K562 (cell line): Measurements from ENCODE around the gene COL4A6. TPM values are rescaled to one million over a fixed set of nuclear protein-coding genes. Genes with fewer than 3 reads are reported as not detected.

Source experiments
- ATAC-seq: fragments of 200-7000 bp; cut with Tn5 transposase; 3 replicates; pipeline ENCODE4 v1.9.1; 2020; ENCODE audit warnings: moderate library complexity
- BruUV-seq: library from RNA; stranded (reverse); fragments of 400-500 nt; replicated peaks from 2 replicates; lab custom pipeline; 2021; lab: Mats Ljungman, UMichigan
- CTCF ChIA-PET: fragments of 300-600 bp; formaldehyde crosslinking; extraction: SDS; loops from one replicate; lab custom pipeline; 2021; ENCODE audit warnings: low intra/inter-chr PET ratio; lab: Yijun Ruan, JAX
- POLR2A ChIA-PET: fragments of 300-600, 350-650 bp; sonication (Branson Sonifier 250); formaldehyde crosslinking; extraction: SDS; loops from one replicate; lab custom pipeline; 2021; ENCODE audit warnings: antibody characterized with exemption, inconsistent platforms; lab: Yijun Ruan, JAX
- DNase-seq, 4 experiments: peaks; one replicate each; pipeline versions ENCODE4 v3.0.0 to v3.0.0-alpha.2; 2011 to 2018; ENCODE audit warnings: low spot score in 3 of 4, mixed read lengths in 3 of 4; ENCODE audit errors: extremely low read depth in 1 of 4
- FAIRE-seq: peaks from 2 replicates; lab custom pipeline; 2011; peaks lifted over from hg19 to GRCh38; lab: Jason Lieb, UNC
- H2AFZ ChIP-seq: 2 replicates; pipeline ENCODE4 v1.6.0; 2011; ENCODE audit warnings: low read depth, low read length, control low read depth, inconsistent platforms
- H3K27ac ChIP-seq: fragments of 200-600 bp; 3 replicates; pipeline ENCODE4 v1.8.0; 2011; ENCODE audit warnings: low read depth, mild to moderate bottlenecking, control low read depth, inconsistent platforms, low read length, moderate library complexity, mixed read lengths; ENCODE audit errors: extremely low read depth
- H3K27me3 ChIP-seq, 2 experiments: fragments of 300-600 bp in 1 of 2; 2 replicates in 1 of 2; 3 replicates in 1 of 2; pipeline versions ENCODE4 v1.6.0 to v1.8.0; 2011; ENCODE audit warnings: inconsistent platforms in 2 of 2, low read length in 2 of 2, mild to moderate bottlenecking in 1 of 2, mixed read lengths in 1 of 2, moderate library complexity in 1 of 2; ENCODE audit not compliant: control insufficient read depth in 2 of 2, insufficient read depth in 2 of 2
- H3K36me3 ChIP-seq: fragments of 300-600 bp; 3 replicates; pipeline ENCODE4 v1.8.0; 2011; ENCODE audit warnings: mild to moderate bottlenecking, low read length, inconsistent platforms; ENCODE audit not compliant: control insufficient read depth, insufficient read depth
- H3K4me1 ChIP-seq, 2 experiments: fragments of 200-600 bp in 1 of 2; replicated peaks in 1 of 2; 2 replicates in 1 of 2; 3 replicates in 1 of 2; pipeline versions ENCODE4 v1.5.1 to v1.8.0; 2011; ENCODE audit warnings: inconsistent platforms in 2 of 2, low read length in 2 of 2, mild to moderate bottlenecking in 1 of 2, mixed read lengths in 1 of 2, moderate library complexity in 1 of 2; ENCODE audit not compliant: control insufficient read depth in 2 of 2, insufficient read depth in 2 of 2
- H3K4me2 ChIP-seq: 2 replicates; pipeline ENCODE4 v1.6.1; 2011; ENCODE audit warnings: low read length, control low read depth, inconsistent platforms, mixed read lengths; ENCODE audit not compliant: insufficient read depth
- H3K4me3 ChIP-seq: fragments of 200-600 bp; sonication (generic), shearing (Covaris generic); 2 replicates; pipeline ENCODE4 v1.5.1; 2016; ENCODE audit warnings: control low read depth, inconsistent platforms
- H3K79me2 ChIP-seq: fragments of 200-600 bp; 3 replicates; pipeline ENCODE4 v1.8.0; 2011; ENCODE audit warnings: low read length, inconsistent platforms; ENCODE audit not compliant: control insufficient read depth, insufficient read depth
- H3K9ac ChIP-seq, 2 experiments: 2 replicates each; pipeline versions ENCODE4 v1.6.0 to v1.6.1; 2011; ENCODE audit warnings: low read depth in 2 of 2, low read length in 2 of 2, control low read depth in 1 of 2, inconsistent platforms in 1 of 2, mild to moderate bottlenecking in 1 of 2, mixed read lengths in 1 of 2; ENCODE audit not compliant: insufficient read depth in 1 of 2
- H3K9me1 ChIP-seq: one replicate; pipeline ENCODE4 v1.6.0; 2011; ENCODE audit warnings: inconsistent platforms, mild to moderate bottlenecking, low read length, moderate library complexity; ENCODE audit not compliant: control insufficient read depth, insufficient read depth
- H3K9me3 ChIP-seq: replicated peaks from 2 replicates; pipeline ENCODE4 v1.5.1; 2011; ENCODE audit warnings: low read depth, low read length, inconsistent platforms; ENCODE audit not compliant: control insufficient read depth, insufficient read depth
- H4K20me1 ChIP-seq: replicated peaks from 2 replicates; pipeline ENCODE4 v1.6.1; 2011; ENCODE audit warnings: low read length, inconsistent platforms, mixed read lengths; ENCODE audit not compliant: control insufficient read depth, insufficient read depth
- ATF1 ChIP-seq, 2 experiments: fragments of 450-650 bp in 1 of 2; IDR thresholded peaks; 2 replicates each; pipeline ENCODE4 v1.6.1; 2016; ENCODE audit warnings: missing compliant biosample characterization in 1 of 2, missing genetic modification characterization in 1 of 2
- CBX1 ChIP-seq: sonication (generic); IDR thresholded peaks from 2 replicates; pipeline ENCODE4 v1.6.1; 2016; ENCODE audit warnings: antibody characterized with exemption, low read depth, mild to moderate bottlenecking
- DLX4 ChIP-seq: fragments of 250-450 bp; sonication (Bioruptor Pico); IDR thresholded peaks from 2 replicates; pipeline ENCODE4 v1.6.1; 2021; ENCODE audit warnings: mild to moderate bottlenecking
- GABPB1 ChIP-seq: sonication (generic); formaldehyde crosslinking; IDR thresholded peaks from 2 replicates; pipeline ENCODE4 v1.8.0; 2022; ENCODE audit warnings: mild to moderate bottlenecking, missing genetic modification reagents
- POU5F1 ChIP-seq: fragments of 150-350 bp; IDR thresholded peaks from 2 replicates; pipeline ENCODE4 v1.6.1; 2014; ENCODE audit warnings: borderline replicate concordance, low read length, low read depth, mild to moderate bottlenecking; ENCODE audit not compliant: partially characterized antibody
- PURB ChIP-seq: sonication (generic); formaldehyde crosslinking; IDR thresholded peaks from 2 replicates; pipeline ENCODE4 v1.9.0; 2021; ENCODE audit warnings: low read depth, mild to moderate bottlenecking, missing genetic modification reagents
- SP1 ChIP-seq: sonication (generic); formaldehyde crosslinking; IDR thresholded peaks from 2 replicates; pipeline ENCODE4 v1.8.1; 2022; ENCODE audit warnings: mild to moderate bottlenecking, missing genetic modification reagents
- ZNF217 ChIP-seq: sonication (generic); formaldehyde crosslinking; IDR thresholded peaks from 2 replicates; pipeline ENCODE4 v1.8.0; 2022; ENCODE audit warnings: mild to moderate bottlenecking, missing genetic modification reagents
- ZNF778 ChIP-seq: fragments of 450-650 bp; formaldehyde crosslinking; IDR thresholded peaks from 2 replicates; pipeline ENCODE4 v1.4.0; 2020; ENCODE audit warnings: mild to moderate bottlenecking, moderate library complexity
- WGBS: fragments of 100-300 bp; shearing (Covaris generic); methylation state at CpG from one replicate; pipeline ENCODE4 v1.1.6; 2016; ENCODE audit warnings: low coverage, mixed read lengths; ENCODE audit not compliant: insufficient coverage; ENCODE audit errors: missing lambda C conversion rate; 5-methylcytosine and 5-hydroxymethylcytosine counted together
- in situ Hi-C: fragments of 300-500 bp; cut with MboI; formaldehyde crosslinking; loops from 4 replicates; pipeline ENCODE4 v1.15.0; 2018; ENCODE audit warnings: inconsistent platforms, mixed read lengths
- intact Hi-C: fragments of 100-400 bp; cut with micrococcal nuclease; formaldehyde crosslinking; loops from 2 replicates; pipeline ENCODE4 v1.14.2; 2022
- polyA plus RNA-seq, 8 experiments: library from polyadenylated mRNA; depleted of rRNA in 4 of 8; stranded (reverse) in 5 of 8; unstranded in 3 of 8; fragments of >200 nt; fragmentation: Nextera tagmentation in 2 of 8; fragmentation: Illumina TruSeq in 1 of 8; extraction: Ambion mirVana in 2 of 8; extraction: Trizol in 1 of 8; gene quantifications; 2 replicates each; pipeline versions ENCODE4 v1.2.1 to v1.2.3, GENCODE V29; 2011 to 2014; ENCODE audit warnings: inconsistent platforms in 1 of 8, missing spikeins in 1 of 8
- total RNA-seq, 7 experiments: library from RNA; depleted of rRNA in 6 of 7; stranded (reverse); fragments of >200 nt in 6 of 7; fragmentation: Illumina TruSeq in 2 of 7; extraction: Trizol in 2 of 7; gene quantifications; 2 replicates each; pipeline versions ENCODE4 v1.2.1 to v1.2.3, GENCODE V29; 2011 to 2021; ENCODE audit warnings: low replicate concordance in 1 of 7
- TF ChIP-seq, protein P1 (sequence below): sonication (generic); formaldehyde crosslinking; IDR thresholded peaks from 2 replicates; pipeline ENCODE4 v1.8.0; 2023; ENCODE audit warnings: mild to moderate bottlenecking, missing genetic modification reagents
- TF ChIP-seq, protein P2 (sequence below): sonication (generic); formaldehyde crosslinking; IDR thresholded peaks from 2 replicates; pipeline ENCODE4 v1.8.0; 2022; ENCODE audit warnings: mild to moderate bottlenecking, missing genetic modification reagents

The COL4A6 gene
- total and polyA plus RNA-seq, 9 of the 15 experiments (the other 6 are each of a cell fraction or from before 2014, with no cell fraction given), result 0.02 to 0.05 TPM; not detected in 7

- WGBS, result 0% methylated on average over 4 of the region's 4 CpGs
- Histone ChIP-seq H3K27ac (no peak overlapping the region), H3K9me1 (no peaks in the 10 kb centered on the region), H3K4me2 (no peak overlapping the region), H3K4me1 (no peaks in the 10 kb centered on the region), H3K4me3 (no peak overlapping the region)
- no peak for DNase-seq
- no TSS peak for BruUV-seq
- TF ChIP-seq SP1 (CRISPR knock-in tag), result no peak
- TF ChIP-seq ZNF217 (CRISPR knock-in tag), result no peak
- TF ChIP-seq DLX4 (CRISPR knock-in tag), result no peak
- TF ChIP-seq, all 486 proteins: peak for 0
- no peak overlapping the region for H3K9ac ChIP-seq
- ChIA-PET POLR2A (no interaction called here), CTCF (no interaction called here)
- H3K27me3 ChIP-seq, result no peaks in the 10 kb centered on the region
- H4K20me1 ChIP-seq, result no peaks in the 10 kb centered on the region
- in situ Hi-C loops (no loop called here), intact Hi-C loops (no loop called here)
- no peak overlapping the region for H2AFZ ChIP-seq
- H3K36me3 ChIP-seq, result no peaks in the 10 kb centered on the region
- no peaks in the 10 kb centered on the region for H3K9me3 ChIP-seq
- no peak for FAIRE-seq
- no peaks in the 10 kb centered on the region for H3K79me2 ChIP-seq
- no peak for ATAC-seq
These were observed 169.7 kb downstream of the COL4A6 start for GRCh38 chrX:108268434-108269080.

DNA sequence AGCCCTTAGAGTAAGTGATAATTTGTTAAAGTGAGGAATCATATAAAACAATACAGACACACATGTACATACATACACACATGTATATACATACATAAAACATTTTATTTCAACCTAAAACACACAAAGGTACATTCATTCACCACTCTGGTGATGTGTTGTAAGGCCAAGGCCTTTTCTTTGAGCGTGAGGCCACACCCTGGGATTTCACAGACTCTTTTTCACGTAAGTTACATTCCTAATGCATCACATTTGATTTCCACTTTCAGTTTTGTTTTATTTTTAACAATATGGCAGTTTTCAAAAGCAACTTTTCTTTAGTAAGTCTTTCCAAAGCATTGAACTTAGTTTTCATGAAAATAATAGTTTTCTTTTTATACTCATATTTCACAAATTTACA lies 170.7 kb downstream of the COL4A6 start:
- BruUV-seq, result no TSS peak
- intact Hi-C loops, result no loop called here
- TF ChIP-seq ATF1 (CRISPR knock-in tag; IDR thresholded peaks at IDR 0.05) (no peak), ATF1 (tag; IDR thresholded peaks at IDR 0.05) (no peak), GABPB1 (CRISPR knock-in tag) (no peak), CBX1 (no peak), POU5F1 (no peak), ZNF778 (CRISPR knock-in tag) (no peak), PURB (CRISPR knock-in tag) (no peak)
- TF ChIP-seq, protein P1, sequence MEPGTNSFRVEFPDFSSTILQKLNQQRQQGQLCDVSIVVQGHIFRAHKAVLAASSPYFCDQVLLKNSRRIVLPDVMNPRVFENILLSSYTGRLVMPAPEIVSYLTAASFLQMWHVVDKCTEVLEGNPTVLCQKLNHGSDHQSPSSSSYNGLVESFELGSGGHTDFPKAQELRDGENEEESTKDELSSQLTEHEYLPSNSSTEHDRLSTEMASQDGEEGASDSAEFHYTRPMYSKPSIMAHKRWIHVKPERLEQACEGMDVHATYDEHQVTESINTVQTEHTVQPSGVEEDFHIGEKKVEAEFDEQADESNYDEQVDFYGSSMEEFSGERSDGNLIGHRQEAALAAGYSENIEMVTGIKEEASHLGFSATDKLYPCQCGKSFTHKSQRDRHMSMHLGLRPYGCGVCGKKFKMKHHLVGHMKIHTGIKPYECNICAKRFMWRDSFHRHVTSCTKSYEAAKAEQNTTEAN (CRISPR knock-in tag), result no peak
- TF ChIP-seq, protein P2, sequence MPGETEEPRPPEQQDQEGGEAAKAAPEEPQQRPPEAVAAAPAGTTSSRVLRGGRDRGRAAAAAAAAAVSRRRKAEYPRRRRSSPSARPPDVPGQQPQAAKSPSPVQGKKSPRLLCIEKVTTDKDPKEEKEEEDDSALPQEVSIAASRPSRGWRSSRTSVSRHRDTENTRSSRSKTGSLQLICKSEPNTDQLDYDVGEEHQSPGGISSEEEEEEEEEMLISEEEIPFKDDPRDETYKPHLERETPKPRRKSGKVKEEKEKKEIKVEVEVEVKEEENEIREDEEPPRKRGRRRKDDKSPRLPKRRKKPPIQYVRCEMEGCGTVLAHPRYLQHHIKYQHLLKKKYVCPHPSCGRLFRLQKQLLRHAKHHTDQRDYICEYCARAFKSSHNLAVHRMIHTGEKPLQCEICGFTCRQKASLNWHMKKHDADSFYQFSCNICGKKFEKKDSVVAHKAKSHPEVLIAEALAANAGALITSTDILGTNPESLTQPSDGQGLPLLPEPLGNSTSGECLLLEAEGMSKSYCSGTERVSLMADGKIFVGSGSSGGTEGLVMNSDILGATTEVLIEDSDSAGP (CRISPR knock-in tag), result no peak

More for the DNA sequence above, 170.7 kb downstream of the COL4A6 start:
- H3K4me1 ChIP-seq, result no peaks in the 10 kb centered on the region
- H3K4me2 ChIP-seq, result no peak overlapping the region
- in situ Hi-C loops, result no loop called here
- H3K27me3 ChIP-seq, result no peaks in the 10 kb centered on the region
- no peaks in the 10 kb centered on the region for H3K36me3 ChIP-seq
- no peak overlapping the region for H3K4me3 ChIP-seq
- ATAC-seq (no peak), DNase-seq (no peak), FAIRE-seq (no peak)
- no peak overlapping the region for H2AFZ ChIP-seq
- WGBS, result 0% methylated on average over 2 of the region's 2 CpGs
- H4K20me1 ChIP-seq, result no peaks in the 10 kb centered on the region
- no peak overlapping the region for H3K27ac ChIP-seq
- ChIA-PET CTCF (no interaction called here), POLR2A (no interaction called here)
- H3K79me2 ChIP-seq, result no peaks in the 10 kb centered on the region
- no peaks in the 10 kb centered on the region for H3K9me3 ChIP-seq
- no peaks in the 10 kb centered on the region for H3K9me1 ChIP-seq
- no peak overlapping the region for H3K9ac ChIP-seq
